ENCODE results near the gene ALG3. TPM values are rescaled to one million over a fixed set of nuclear protein-coding genes. Genes with fewer than 3 reads are reported as not detected.

ALG3 gene
- total RNA-seq, 2 donors from 2014 or later = 37.3 to 42.5 TPM

DNA sequence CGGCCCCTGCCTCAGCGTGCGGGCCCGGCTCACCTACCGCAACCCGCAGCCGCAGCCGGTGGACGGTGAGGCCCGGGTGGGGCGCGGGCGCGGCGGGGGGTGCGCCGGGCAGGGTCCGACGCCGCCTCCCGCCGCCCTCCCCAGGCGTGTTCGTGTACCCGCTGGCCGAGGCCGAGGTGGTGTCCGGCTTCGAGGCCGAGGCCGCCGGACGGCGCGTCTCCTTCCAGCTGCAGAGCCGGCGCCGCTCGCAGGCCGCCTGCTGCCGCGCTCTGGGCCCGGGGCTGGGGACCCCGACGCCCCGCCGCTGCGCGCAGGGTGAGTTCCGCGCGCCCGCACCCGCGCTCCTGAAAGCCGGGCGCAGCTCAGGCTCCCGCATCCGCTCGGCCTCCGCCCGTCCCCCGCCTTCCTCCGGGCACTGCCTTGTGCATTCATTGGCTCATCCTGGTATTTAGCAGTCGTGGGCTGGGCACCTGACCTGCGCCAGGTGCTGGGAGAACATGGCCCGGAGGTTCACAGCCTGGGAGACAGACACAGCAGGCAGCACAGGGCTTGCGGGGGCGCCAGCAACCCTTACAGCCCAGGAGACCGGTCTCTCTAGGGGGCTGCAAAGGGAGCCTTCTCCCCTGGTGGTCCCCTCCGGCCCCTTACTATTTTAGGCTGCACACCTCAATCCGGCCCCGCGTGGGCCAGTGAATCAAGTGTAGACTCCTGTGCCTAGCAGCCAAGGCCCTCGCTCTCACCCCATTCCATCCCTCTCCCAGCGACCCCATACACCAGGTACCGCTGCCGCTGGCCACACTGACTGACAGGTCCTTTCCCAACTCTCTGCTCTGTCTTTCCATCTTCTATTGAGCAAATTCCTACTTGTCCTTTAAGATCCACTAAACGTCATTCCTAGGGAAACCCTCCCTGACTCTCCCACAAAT is 17.9 kb downstream of the ALG3 start:
- peaks cover 5% of the 10 kb centered on the region for H3K4me1 Mint-ChIP-seq
- no peak overlapping the region for H3K9ac ChIP-seq (ENCODE audit: extremely low read depth, low read length, poor library complexity, severe bottlenecking)
- WGBS, 2 experiments (ENCODE audit: insufficient coverage in 1 of 2, insufficient read length in 1 of 2) = 11 to 28% methylated on average over 13 to 79 of the region's 79 CpGs
- H3K27me3 Mint-ChIP-seq (ENCODE audit: insufficient read depth) = peaks cover 86% of the 10 kb centered on the region
- peaks cover 91% of the 10 kb centered on the region for H3K27me3 ChIP-seq (ENCODE audit: control insufficient read depth, insufficient read depth, low read length, poor library complexity, severe bottlenecking)
- H3K4me1 ChIP-seq (ENCODE audit: control insufficient read depth, insufficient read depth, low read length) = peaks cover 3% of the 10 kb centered on the region
- peak; percentile 78 for DNase-seq
- H3K27ac ChIP-seq (ENCODE audit: low read depth, low read length) = no peak overlapping the region
- peak overlapping the region; percentile 47 for H3K4me3 Mint-ChIP-seq
- H3K36me3 ChIP-seq (ENCODE audit: control insufficient read depth, insufficient read depth, low read length) = no peaks in the 10 kb centered on the region
- H3K9me3 ChIP-seq (ENCODE audit: control insufficient read depth, low read length) = no peaks in the 10 kb centered on the region
- TF ChIP-seq, protein P1, sequence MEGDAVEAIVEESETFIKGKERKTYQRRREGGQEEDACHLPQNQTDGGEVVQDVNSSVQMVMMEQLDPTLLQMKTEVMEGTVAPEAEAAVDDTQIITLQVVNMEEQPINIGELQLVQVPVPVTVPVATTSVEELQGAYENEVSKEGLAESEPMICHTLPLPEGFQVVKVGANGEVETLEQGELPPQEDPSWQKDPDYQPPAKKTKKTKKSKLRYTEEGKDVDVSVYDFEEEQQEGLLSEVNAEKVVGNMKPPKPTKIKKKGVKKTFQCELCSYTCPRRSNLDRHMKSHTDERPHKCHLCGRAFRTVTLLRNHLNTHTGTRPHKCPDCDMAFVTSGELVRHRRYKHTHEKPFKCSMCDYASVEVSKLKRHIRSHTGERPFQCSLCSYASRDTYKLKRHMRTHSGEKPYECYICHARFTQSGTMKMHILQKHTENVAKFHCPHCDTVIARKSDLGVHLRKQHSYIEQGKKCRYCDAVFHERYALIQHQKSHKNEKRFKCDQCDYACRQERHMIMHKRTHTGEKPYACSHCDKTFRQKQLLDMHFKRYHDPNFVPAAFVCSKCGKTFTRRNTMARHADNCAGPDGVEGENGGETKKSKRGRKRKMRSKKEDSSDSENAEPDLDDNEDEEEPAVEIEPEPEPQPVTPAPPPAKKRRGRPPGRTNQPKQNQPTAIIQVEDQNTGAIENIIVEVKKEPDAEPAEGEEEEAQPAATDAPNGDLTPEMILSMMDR (conservative IDR thresholded peaks at IDR 0.05) = no peak
- H3K27ac Mint-ChIP-seq = no peak overlapping the region
- no peaks in the 10 kb centered on the region for H3K9me3 Mint-ChIP-seq
- H3K36me3 Mint-ChIP-seq (ENCODE audit: low read depth) = no peaks in the 10 kb centered on the region
- H3K4me3 ChIP-seq (ENCODE audit: low read length) = no peak overlapping the region

DNA sequence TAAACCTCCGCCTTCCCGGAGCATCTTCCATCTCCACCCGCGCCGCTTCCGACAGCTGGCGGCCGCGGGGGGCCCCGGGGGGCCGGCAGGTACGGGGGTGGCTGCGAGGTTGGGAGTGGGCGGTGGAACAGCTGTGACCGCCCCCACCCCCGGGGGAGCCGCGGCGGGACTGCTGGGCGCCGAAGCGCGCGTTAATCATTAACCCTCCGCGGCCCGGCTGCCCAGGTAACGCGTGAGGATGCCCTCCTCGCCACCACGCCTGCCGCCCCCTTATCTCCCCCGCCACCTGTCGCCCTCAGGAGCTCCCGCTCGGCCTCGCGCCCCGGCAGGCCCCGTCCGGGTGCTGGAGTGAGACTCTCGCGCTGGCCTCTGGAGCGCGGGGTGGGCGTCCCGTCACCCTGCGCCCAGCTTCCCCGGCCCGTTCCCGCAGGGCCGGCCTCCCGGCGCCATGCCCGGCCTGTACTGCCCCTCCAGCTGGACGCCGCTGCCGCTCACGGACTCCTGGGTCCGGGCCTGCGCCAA is 18.6 kb downstream of the ALG3 start:
- Histone ChIP-seq H3K27ac (ENCODE audit: low read depth, low read length) (no peak overlapping the region), H3K4me1 (ENCODE audit: control insufficient read depth, insufficient read depth, low read length) (no peaks in the 10 kb centered on the region), H3K36me3 (ENCODE audit: control insufficient read depth, insufficient read depth, low read length) (no peaks in the 10 kb centered on the region), H3K9ac (ENCODE audit: extremely low read depth, low read length, poor library complexity, severe bottlenecking) (no peak overlapping the region), H3K4me3 (ENCODE audit: low read length) (no peak overlapping the region), H3K27me3 (ENCODE audit: control insufficient read depth, insufficient read depth, low read length, poor library complexity, severe bottlenecking) (peaks cover 94% of the 10 kb centered on the region), H3K9me3 (ENCODE audit: control insufficient read depth, low read length) (no peaks in the 10 kb centered on the region)
- Mint-ChIP-seq H3K4me3 (peak overlapping the region; percentile 45), H3K27me3 (ENCODE audit: insufficient read depth) (peaks cover 86% of the 10 kb centered on the region), H3K9me3 (no peaks in the 10 kb centered on the region), H3K36me3 (ENCODE audit: low read depth) (no peaks in the 10 kb centered on the region), H3K4me1 (peaks cover 2% of the 10 kb centered on the region), H3K27ac (no peak overlapping the region)
- WGBS, 2 experiments (ENCODE audit: insufficient coverage in 1 of 2, insufficient read length in 1 of 2) = 3 to 4% methylated on average over 38 to 61 of the region's 61 CpGs
- TF ChIP-seq, protein P1 (conservative IDR thresholded peaks at IDR 0.05) = no peak
- DNase-seq = peak; percentile 69

DNA sequence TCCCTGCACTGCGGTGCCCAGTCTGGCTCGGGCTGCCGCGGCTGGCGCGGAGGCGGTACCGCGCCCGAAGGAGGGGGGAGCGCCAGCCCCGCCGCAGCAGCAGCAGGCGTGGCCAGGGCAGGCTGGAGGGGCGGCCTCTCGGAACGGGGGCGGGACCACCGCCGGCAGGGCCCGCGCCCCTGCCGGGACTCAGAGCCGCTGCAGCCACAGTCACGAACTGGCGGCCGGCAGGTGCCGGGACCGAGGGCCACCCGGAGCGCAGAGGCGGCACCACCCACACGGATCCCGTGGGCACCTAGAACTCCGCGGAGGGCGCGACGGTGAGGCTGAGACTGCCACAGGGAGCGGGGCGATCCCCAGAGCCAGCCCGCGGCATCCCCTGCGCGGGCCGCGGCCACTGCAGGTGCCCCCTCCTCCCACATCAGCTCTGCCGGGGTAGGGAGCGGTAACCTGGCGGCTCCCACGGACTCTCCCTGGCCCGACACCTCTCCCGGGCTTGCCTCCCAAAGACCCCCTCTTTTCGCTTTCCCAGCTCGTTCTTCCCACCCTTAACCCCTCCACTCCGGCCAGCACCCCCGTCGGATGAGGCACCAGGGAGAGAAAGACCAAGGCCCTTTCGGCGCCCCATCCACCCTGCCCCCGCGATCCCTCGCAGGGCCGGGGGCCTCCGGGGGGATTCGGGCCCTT is 19.2 kb downstream of the ALG3 start, which contains the start of gene VWA5B2:
TSS of gene VWA5B2 (plus strand) at position 192 of the 687 bp plus-strand sequence. CDS start 944 bp downstream, outside the sequence.
- Histone ChIP-seq H3K9me3 (ENCODE audit: control insufficient read depth, low read length) (no peaks in the 10 kb centered on the region), H3K27me3 (ENCODE audit: control insufficient read depth, insufficient read depth, low read length, poor library complexity, severe bottlenecking) (peaks cover 94% of the 10 kb centered on the region), H3K36me3 (ENCODE audit: control insufficient read depth, insufficient read depth, low read length) (no peaks in the 10 kb centered on the region), H3K4me1 (ENCODE audit: control insufficient read depth, insufficient read depth, low read length) (no peaks in the 10 kb centered on the region), H3K4me3 (ENCODE audit: low read length) (peak within 1 kb of the TSS; percentile 73), H3K9ac (ENCODE audit: extremely low read depth, low read length, poor library complexity, severe bottlenecking) (no peak within 1 kb of the TSS), H3K27ac (ENCODE audit: low read depth, low read length) (no peak within 1 kb of the TSS)
- Mint-ChIP-seq H3K27ac (no peak within 1 kb of the TSS), H3K36me3 (ENCODE audit: low read depth) (no peaks in the 10 kb centered on the region), H3K4me3 (peak within 1 kb of the TSS; percentile 45), H3K9me3 (no peaks in the 10 kb centered on the region), H3K27me3 (ENCODE audit: insufficient read depth) (peaks cover 84% of the 10 kb centered on the region), H3K4me1 (peaks cover 2% of the 10 kb centered on the region)
- WGBS, 2 experiments (ENCODE audit: insufficient coverage in 1 of 2, insufficient read length in 1 of 2) = 1% methylated on average over 37 to 66 of the region's 66 CpGs
- peak; percentile 90 for DNase-seq
- TF ChIP-seq, protein P1 (conservative IDR thresholded peaks at IDR 0.05) = peak; percentile 61
